Liver (tissue), 9 donors: ENCODE results near the gene SLC25A29. TPM values are rescaled to one million over a fixed set of nuclear protein-coding genes. Genes with fewer than 3 reads are reported as not detected.

Source experiments
- DNase-seq: peaks from one replicate; pipeline ENCODE4 v3.0.0-alpha.2; 2017; ENCODE audit warnings: low spot score
- H3K27ac ChIP-seq, 2 donors: one replicate each; pipeline ENCODE4 v1.7.0; 2013; ENCODE audit warnings: inconsistent platforms in 2 of 2, low read length in 2 of 2, control low read depth in 1 of 2, low read depth in 1 of 2, mild to moderate bottlenecking in 1 of 2
- H3K27me3 ChIP-seq, 4 donors: one replicate each; pipeline versions ENCODE4 v1.6.1 to v1.7.0; 2013; ENCODE audit warnings: low read length in 3 of 4, inconsistent platforms in 1 of 4, mild to moderate bottlenecking in 1 of 4, moderate library complexity in 1 of 4; ENCODE audit not compliant: control insufficient read depth in 4 of 4, insufficient read depth in 4 of 4
- H3K36me3 ChIP-seq, 4 donors: one replicate each; pipeline versions ENCODE4 v1.6.1 to v1.7.0; 2013; ENCODE audit warnings: low read length in 3 of 4, mild to moderate bottlenecking in 3 of 4, low read depth in 1 of 4, moderate library complexity in 1 of 4; ENCODE audit not compliant: control insufficient read depth in 4 of 4, insufficient read depth in 3 of 4
- H3K4me1 ChIP-seq, 4 donors: one replicate each; pipeline versions ENCODE4 v1.6.1 to v1.7.0; 2013; ENCODE audit warnings: low read length in 3 of 4, mild to moderate bottlenecking in 3 of 4, moderate library complexity in 1 of 4; ENCODE audit not compliant: control insufficient read depth in 4 of 4, insufficient read depth in 4 of 4
- H3K4me3 ChIP-seq, 3 donors: one replicate each; pipeline versions ENCODE4 v1.6.1 to v1.7.0; 2013; ENCODE audit warnings: low read length in 3 of 3, control low read depth in 1 of 3, low read depth in 1 of 3, mild to moderate bottlenecking in 1 of 3
- H3K9ac ChIP-seq, 2 donors: one replicate each; pipeline ENCODE4 v1.7.0; 2013; ENCODE audit warnings: low read length in 2 of 2, mild to moderate bottlenecking in 2 of 2, moderate library complexity in 2 of 2, control low read depth in 1 of 2, low read depth in 1 of 2
- H3K9me3 ChIP-seq, 4 donors: one replicate each; pipeline versions ENCODE4 v1.6.1 to v1.7.0; 2013; ENCODE audit warnings: low read length in 3 of 4; ENCODE audit not compliant: control insufficient read depth in 4 of 4
- FOXA1 ChIP-seq: IDR thresholded peaks from 2 replicates; pipeline ENCODE4 v1.6.1; 2016; ENCODE audit warnings: antibody characterized with exemption
- FOXA2 ChIP-seq: IDR thresholded peaks from 2 replicates; pipeline ENCODE4 v1.6.1; 2016; ENCODE audit warnings: antibody characterized with exemption
- GABPA ChIP-seq, 2 donors: IDR thresholded peaks in 1 of 2; conservative IDR thresholded peaks in 1 of 2; 2 replicates each; pipeline ENCODE4 v1.6.1; 2016; ENCODE audit warnings: antibody characterized with exemption in 2 of 2, mild to moderate bottlenecking in 1 of 2, moderate library complexity in 1 of 2
- HNF4A ChIP-seq, 2 donors: conservative IDR thresholded peaks; 2 replicates each; pipeline ENCODE4 v1.6.1; 2016; ENCODE audit warnings: antibody characterized with exemption in 2 of 2, mild to moderate bottlenecking in 2 of 2
- JUND ChIP-seq, 2 donors: IDR thresholded peaks; 2 replicates each; pipeline ENCODE4 v1.6.1; 2016; ENCODE audit warnings: antibody characterized with exemption in 2 of 2
- NR2F2 ChIP-seq: IDR thresholded peaks from 2 replicates; pipeline ENCODE4 v1.6.1; 2016; ENCODE audit warnings: antibody characterized with exemption
- RAD21 ChIP-seq, 2 donors: IDR thresholded peaks; 2 replicates each; pipeline ENCODE4 v1.6.1; 2016; ENCODE audit warnings: antibody characterized with exemption in 2 of 2, mild to moderate bottlenecking in 2 of 2
- RXRA ChIP-seq, 2 donors: IDR thresholded peaks; 2 replicates each; pipeline ENCODE4 v1.6.1; 2017 to 2018; ENCODE audit warnings: antibody characterized with exemption in 2 of 2, mild to moderate bottlenecking in 1 of 2
- SP1 ChIP-seq: IDR thresholded peaks from 2 replicates; pipeline ENCODE4 v1.6.1; 2018; ENCODE audit warnings: antibody characterized with exemption, mild to moderate bottlenecking
- TAF1 ChIP-seq: conservative IDR thresholded peaks from 2 replicates; pipeline ENCODE4 v1.6.1; 2016; ENCODE audit warnings: antibody characterized with exemption, mild to moderate bottlenecking
- YY1 ChIP-seq: IDR thresholded peaks from 2 replicates; pipeline ENCODE4 v1.6.1; 2016; ENCODE audit warnings: antibody characterized with exemption, mild to moderate bottlenecking
- WGBS: extraction: QIAGEN DNeasy Blood & Tissue Kit; methylation state at CpG from one replicate; pipeline ENCODE4 v1.1.7; 2013; 5-methylcytosine and 5-hydroxymethylcytosine counted together
- polyA plus RNA-seq, 2 donors: library from polyadenylated mRNA; stranded (reverse) in 1 of 2; unstranded in 1 of 2; fragments of 200-250 nt in 1 of 2; fragments of >200 nt in 1 of 2; fragmentation: Nextera tagmentation in 1 of 2; extraction: Ambion mirVana in 1 of 2; gene quantifications; one replicate each; pipeline versions ENCODE4 v1.2.1 to v1.2.3, GENCODE V29; 2013 to 2015
- total RNA-seq, 2 donors: library from RNA; depleted of rRNA; stranded (reverse); fragments of >200 nt; gene quantifications; one replicate each; pipeline ENCODE4 v1.2.3, GENCODE V29; 2014
- TF ChIP-seq, protein P1 (sequence below): IDR thresholded peaks from 2 replicates; pipeline ENCODE4 v1.6.1; 2016; ENCODE audit warnings: antibody characterized with exemption
- TF ChIP-seq, protein P2 (sequence below): IDR thresholded peaks from 2 replicates; pipeline ENCODE4 v1.6.1; 2016; ENCODE audit warnings: antibody characterized with exemption
- TF ChIP-seq, protein P3 (sequence below): IDR thresholded peaks from 2 replicates; pipeline ENCODE4 v1.6.1; 2016; ENCODE audit warnings: antibody characterized with exemption
- TF ChIP-seq, protein P4 (sequence below): IDR thresholded peaks from 2 replicates; pipeline ENCODE4 v1.6.1; 2016; ENCODE audit warnings: antibody characterized with exemption, mild to moderate bottlenecking
- TF ChIP-seq, protein P5 (sequence below): fragments of 150-350 bp; IDR thresholded peaks from 2 replicates; pipeline ENCODE4 v1.5.1; 2017; ENCODE audit warnings: improper control_type of control experiment, low read depth, low read length; ENCODE audit not compliant: missing input control
- donor health status: healthy.
- donor health status: healthy.
- donor health status: healthy.
- donor health status: healthy.
- donor health status: healthy.

The SLC25A29 gene
- total and polyA plus RNA-seq, 4 donors: 2.4 to 13.9 (median 8.9) TPM

DNA sequence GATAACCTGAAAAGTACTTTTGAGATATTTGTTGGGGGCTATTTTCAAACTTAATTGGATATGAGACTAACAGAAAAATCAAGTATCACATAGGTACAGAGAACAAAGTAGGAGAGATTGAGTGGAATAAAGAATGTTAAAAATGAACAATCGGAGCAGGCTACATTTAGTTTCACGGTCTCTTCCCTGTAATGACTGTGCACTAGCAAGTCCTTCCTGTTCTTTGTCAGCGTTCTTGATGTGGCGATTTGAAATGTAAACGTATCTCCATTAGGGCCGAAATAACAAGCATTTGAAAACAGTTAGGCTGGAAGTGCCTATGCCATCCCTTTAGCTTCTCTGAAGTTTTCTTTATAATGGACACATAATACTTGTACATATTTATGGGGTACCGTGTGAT, 31.0 kb downstream of the SLC25A29 start:
- Histone ChIP-seq H3K27ac (no peak overlapping the region), H3K27me3 (no peaks in the 10 kb centered on the region), H3K9ac (no peak overlapping the region), H3K36me3 (peaks cover 0 to 8% (median 1%) of the 10 kb centered on the region in 4 donors), H3K4me1 (peaks cover 1 to 25% (median 10%) of the 10 kb centered on the region in 4 donors), H3K9me3 (no peaks in the 10 kb centered on the region), H3K4me3 (no peak overlapping the region)
- TF ChIP-seq RXRA (IDR thresholded peaks at IDR 0.05) (no peak), FOXA2 (no peak), TAF1 (no peak)
- TF ChIP-seq, protein P1, sequence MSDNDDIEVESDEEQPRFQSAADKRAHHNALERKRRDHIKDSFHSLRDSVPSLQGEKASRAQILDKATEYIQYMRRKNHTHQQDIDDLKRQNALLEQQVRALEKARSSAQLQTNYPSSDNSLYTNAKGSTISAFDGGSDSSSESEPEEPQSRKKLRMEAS: no peak
- TF ChIP-seq, protein P2, sequence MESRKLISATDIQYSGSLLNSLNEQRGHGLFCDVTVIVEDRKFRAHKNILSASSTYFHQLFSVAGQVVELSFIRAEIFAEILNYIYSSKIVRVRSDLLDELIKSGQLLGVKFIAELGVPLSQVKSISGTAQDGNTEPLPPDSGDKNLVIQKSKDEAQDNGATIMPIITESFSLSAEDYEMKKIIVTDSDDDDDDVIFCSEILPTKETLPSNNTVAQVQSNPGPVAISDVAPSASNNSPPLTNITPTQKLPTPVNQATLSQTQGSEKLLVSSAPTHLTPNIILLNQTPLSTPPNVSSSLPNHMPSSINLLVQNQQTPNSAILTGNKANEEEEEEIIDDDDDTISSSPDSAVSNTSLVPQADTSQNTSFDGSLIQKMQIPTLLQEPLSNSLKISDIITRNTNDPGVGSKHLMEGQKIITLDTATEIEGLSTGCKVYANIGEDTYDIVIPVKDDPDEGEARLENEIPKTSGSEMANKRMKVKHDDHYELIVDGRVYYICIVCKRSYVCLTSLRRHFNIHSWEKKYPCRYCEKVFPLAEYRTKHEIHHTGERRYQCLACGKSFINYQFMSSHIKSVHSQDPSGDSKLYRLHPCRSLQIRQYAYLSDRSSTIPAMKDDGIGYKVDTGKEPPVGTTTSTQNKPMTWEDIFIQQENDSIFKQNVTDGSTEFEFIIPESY: no peak
- WGBS: 69% methylated on average over 7 of the region's 7 CpGs
- DNase-seq: no peak

DNA sequence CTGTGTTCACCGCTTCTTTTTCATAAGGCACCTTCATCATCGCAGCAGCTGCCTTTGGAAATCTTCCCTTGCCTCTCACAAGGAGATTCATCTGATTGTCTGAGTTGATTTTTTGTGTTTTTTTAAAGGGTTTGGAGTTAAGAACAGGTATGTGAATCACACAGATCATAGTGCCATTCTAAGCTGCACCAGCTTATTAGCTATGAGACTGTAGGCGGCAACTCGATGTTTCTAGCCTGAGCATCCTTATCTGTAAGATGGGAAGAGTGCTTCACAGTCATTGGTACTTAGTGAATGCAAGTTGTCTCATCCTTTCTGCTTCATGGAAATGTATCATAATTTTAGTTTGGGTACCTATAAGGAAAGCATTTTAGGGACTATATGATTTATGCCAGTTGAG, 32.0 kb downstream of the SLC25A29 start:
- peaks cover 1 to 23% (median 12%) of the 10 kb centered on the region in 4 donors for H3K4me1 ChIP-seq
- TF ChIP-seq YY1 (no peak), RAD21 (IDR thresholded peaks at IDR 0.05) (no peak), GABPA (IDR thresholded peaks at IDR 0.05 in 1 of 2, conservative IDR thresholded peaks at IDR 0.05 in 1 of 2) (no peak), NR2F2 (no peak), FOXA2 (no peak), JUND (IDR thresholded peaks at IDR 0.05) (no peak), FOXA1 (no peak), HNF4A (conservative IDR thresholded peaks at IDR 0.05) (no peak), RXRA (IDR thresholded peaks at IDR 0.05) (no peak), SP1 (no peak)
- TF ChIP-seq, protein P3, sequence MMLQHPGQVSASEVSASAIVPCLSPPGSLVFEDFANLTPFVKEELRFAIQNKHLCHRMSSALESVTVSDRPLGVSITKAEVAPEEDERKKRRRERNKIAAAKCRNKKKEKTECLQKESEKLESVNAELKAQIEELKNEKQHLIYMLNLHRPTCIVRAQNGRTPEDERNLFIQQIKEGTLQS: no peak
- TF ChIP-seq, protein P4, sequence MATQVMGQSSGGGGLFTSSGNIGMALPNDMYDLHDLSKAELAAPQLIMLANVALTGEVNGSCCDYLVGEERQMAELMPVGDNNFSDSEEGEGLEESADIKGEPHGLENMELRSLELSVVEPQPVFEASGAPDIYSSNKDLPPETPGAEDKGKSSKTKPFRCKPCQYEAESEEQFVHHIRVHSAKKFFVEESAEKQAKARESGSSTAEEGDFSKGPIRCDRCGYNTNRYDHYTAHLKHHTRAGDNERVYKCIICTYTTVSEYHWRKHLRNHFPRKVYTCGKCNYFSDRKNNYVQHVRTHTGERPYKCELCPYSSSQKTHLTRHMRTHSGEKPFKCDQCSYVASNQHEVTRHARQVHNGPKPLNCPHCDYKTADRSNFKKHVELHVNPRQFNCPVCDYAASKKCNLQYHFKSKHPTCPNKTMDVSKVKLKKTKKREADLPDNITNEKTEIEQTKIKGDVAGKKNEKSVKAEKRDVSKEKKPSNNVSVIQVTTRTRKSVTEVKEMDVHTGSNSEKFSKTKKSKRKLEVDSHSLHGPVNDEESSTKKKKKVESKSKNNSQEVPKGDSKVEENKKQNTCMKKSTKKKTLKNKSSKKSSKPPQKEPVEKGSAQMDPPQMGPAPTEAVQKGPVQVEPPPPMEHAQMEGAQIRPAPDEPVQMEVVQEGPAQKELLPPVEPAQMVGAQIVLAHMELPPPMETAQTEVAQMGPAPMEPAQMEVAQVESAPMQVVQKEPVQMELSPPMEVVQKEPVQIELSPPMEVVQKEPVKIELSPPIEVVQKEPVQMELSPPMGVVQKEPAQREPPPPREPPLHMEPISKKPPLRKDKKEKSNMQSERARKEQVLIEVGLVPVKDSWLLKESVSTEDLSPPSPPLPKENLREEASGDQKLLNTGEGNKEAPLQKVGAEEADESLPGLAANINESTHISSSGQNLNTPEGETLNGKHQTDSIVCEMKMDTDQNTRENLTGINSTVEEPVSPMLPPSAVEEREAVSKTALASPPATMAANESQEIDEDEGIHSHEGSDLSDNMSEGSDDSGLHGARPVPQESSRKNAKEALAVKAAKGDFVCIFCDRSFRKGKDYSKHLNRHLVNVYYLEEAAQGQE: no peak
- TF ChIP-seq, protein P1: no peak
- TF ChIP-seq, protein P5, sequence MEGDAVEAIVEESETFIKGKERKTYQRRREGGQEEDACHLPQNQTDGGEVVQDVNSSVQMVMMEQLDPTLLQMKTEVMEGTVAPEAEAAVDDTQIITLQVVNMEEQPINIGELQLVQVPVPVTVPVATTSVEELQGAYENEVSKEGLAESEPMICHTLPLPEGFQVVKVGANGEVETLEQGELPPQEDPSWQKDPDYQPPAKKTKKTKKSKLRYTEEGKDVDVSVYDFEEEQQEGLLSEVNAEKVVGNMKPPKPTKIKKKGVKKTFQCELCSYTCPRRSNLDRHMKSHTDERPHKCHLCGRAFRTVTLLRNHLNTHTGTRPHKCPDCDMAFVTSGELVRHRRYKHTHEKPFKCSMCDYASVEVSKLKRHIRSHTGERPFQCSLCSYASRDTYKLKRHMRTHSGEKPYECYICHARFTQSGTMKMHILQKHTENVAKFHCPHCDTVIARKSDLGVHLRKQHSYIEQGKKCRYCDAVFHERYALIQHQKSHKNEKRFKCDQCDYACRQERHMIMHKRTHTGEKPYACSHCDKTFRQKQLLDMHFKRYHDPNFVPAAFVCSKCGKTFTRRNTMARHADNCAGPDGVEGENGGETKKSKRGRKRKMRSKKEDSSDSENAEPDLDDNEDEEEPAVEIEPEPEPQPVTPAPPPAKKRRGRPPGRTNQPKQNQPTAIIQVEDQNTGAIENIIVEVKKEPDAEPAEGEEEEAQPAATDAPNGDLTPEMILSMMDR: no peak

More for the DNA sequence above, 32.0 kb downstream of the SLC25A29 start:
- Histone ChIP-seq H3K4me3 (no peak overlapping the region), H3K9me3 (no peaks in the 10 kb centered on the region), H3K27me3 (no peaks in the 10 kb centered on the region), H3K27ac (no peak overlapping the region), H3K36me3 (peaks cover 0 to 8% (median 1%) of the 10 kb centered on the region in 4 donors), H3K9ac (no peak overlapping the region)
- DNase-seq: no peak
- WGBS: 98% methylated on average over 4 of the region's 4 CpGs
